ENCODE results near the gene ENPP3.

- no peak for TF ChIP-seq TARDBP (IDR thresholded peaks at IDR 0.05)
- no peak for TF ChIP-seq SP1 (IDR thresholded peaks at IDR 0.05)
- no peak for TF ChIP-seq SUZ12 (IDR thresholded peaks at IDR 0.05)
- no peak for TF ChIP-seq FOXA1 (IDR thresholded peaks at IDR 0.05)
- no peak for TF ChIP-seq FOXM1 (IDR thresholded peaks at IDR 0.05; ENCODE audit: borderline replicate concordance)
- TF ChIP-seq FOXK2 (IDR thresholded peaks at IDR 0.05): no peak
- TF ChIP-seq ARNT (IDR thresholded peaks at IDR 0.05): no peak
- no peak for TF ChIP-seq ZNF384 (IDR thresholded peaks at IDR 0.05)
- no peak for TF ChIP-seq BHLHE40 (IDR thresholded peaks at IDR 0.05; ENCODE audit: borderline replicate concordance)
- TF ChIP-seq PKNOX1 (IDR thresholded peaks at IDR 0.05): no peak
- no peak for TF ChIP-seq NFRKB (IDR thresholded peaks at IDR 0.05)
- TF ChIP-seq ELF4 (IDR thresholded peaks at IDR 0.05): no peak
- TF ChIP-seq LEF1 (IDR thresholded peaks at IDR 0.05; ENCODE audit: borderline replicate concordance): no peak
- no peak for TF ChIP-seq HDGF (IDR thresholded peaks at IDR 0.05; ENCODE audit: borderline replicate concordance)
Observed at GRCh38 chr6:131636880-131637792, at the start of gene ENPP3.

All from HEK293T (cell line).